Transverse colon (tissue), 4 donors: ENCODE results near the gene RACGAP1. TPM values are rescaled to one million over a fixed set of nuclear protein-coding genes. Genes with fewer than 3 reads are reported as not detected.

Experiments used
- DNase-seq: peaks from one replicate; pipeline ENCODE4 v3.0.0-alpha.2; 2019
- H3K27ac ChIP-seq, 4 donors: fragments of 200-600 bp; sonication (generic); 2 replicates each; pipeline ENCODE4 v1.5.1; 2016 to 2018; ENCODE audit warnings: inconsistent platforms in 4 of 4
- H3K27me3 ChIP-seq: fragments of 200-600 bp; sonication (generic); 2 replicates; pipeline ENCODE4 v1.5.1; 2017; ENCODE audit warnings: inconsistent platforms
- H3K36me3 ChIP-seq, 4 donors: fragments of 200-600 bp; sonication (generic); 2 replicates each; pipeline ENCODE4 v1.5.1; 2017 to 2019; ENCODE audit warnings: inconsistent platforms in 4 of 4
- H3K4me1 ChIP-seq, 4 donors: fragments of 200-600 bp; sonication (generic); 2 replicates each; pipeline ENCODE4 v1.5.1; 2017 to 2020; ENCODE audit warnings: inconsistent platforms in 4 of 4
- H3K4me3 ChIP-seq, 4 donors: fragments of 200-600 bp; sonication (generic); 1 replicate in 1 of 4; 2 replicates in 3 of 4; pipeline versions ENCODE4 v1.5.1 to v1.6.1; 2017 to 2019; ENCODE audit warnings: inconsistent platforms in 4 of 4
- H3K9me3 ChIP-seq, 2 donors: fragments of 200-600 bp; sonication (generic); 2 replicates each; pipeline ENCODE4 v1.5.1; 2017 to 2019; ENCODE audit warnings: inconsistent platforms in 2 of 2
- EP300 ChIP-seq: sonication (generic); formaldehyde crosslinking; IDR thresholded peaks from one replicate; pipeline ENCODE4 v1.6.1; 2017; ENCODE audit warnings: antibody characterized with exemption, low read depth
- POLR2A ChIP-seq: fragments of 450-650 bp; IDR thresholded peaks from one replicate; pipeline ENCODE4 v1.6.1; 2016; ENCODE audit warnings: antibody characterized with exemption, mild to moderate bottlenecking, moderate library complexity
- POLR2AphosphoS5 ChIP-seq, 3 donors: sonication (generic); formaldehyde crosslinking; IDR thresholded peaks; one replicate each; pipeline ENCODE4 v1.6.1; 2016; ENCODE audit warnings: antibody characterized with exemption in 3 of 3
- WGBS, 2 donors: methylation state at CpG; one replicate each; pipeline ENCODE4 v1.1.5; 2018; ENCODE audit warnings: low coverage in 1 of 2; 5-methylcytosine and 5-hydroxymethylcytosine counted together
- in situ Hi-C, 4 donors: fragments of 200-750 bp; cut with MboI; loops; one replicate each; pipeline versions ENCODE4 v1.15.0 to v1.15.1; 2017; ENCODE audit warnings: low sequenced_read_pairs in 3 of 4, low pct_ligation_motif_present in 1 of 4, low pct_unique_long_range_greater_than_20kb in 1 of 4
- intact Hi-C: fragments of 100-400 bp; cut with DNase I; formaldehyde crosslinking; loops from one replicate; pipeline ENCODE4 v1.15.1; 2023; ENCODE audit warnings: low total_unique reads
- total RNA-seq, 4 donors: library from RNA; depleted of rRNA; stranded (reverse); fragments of >200 nt; gene quantifications; one replicate each; pipeline ENCODE4 v1.1.0, GENCODE V29; 2016
- TF ChIP-seq, protein P1 (sequence below), 5 experiments: fragments of 200-600 bp in 3 of 5; fragments of 450-650 bp in 2 of 5; sonication (generic) in 3 of 5; IDR thresholded peaks; 1 replicate in 2 of 5; 2 replicates in 3 of 5; pipeline ENCODE4 v1.5.1; 2016 to 2017; ENCODE audit warnings: antibody characterized with exemption in 5 of 5, inconsistent platforms in 3 of 5, mild to moderate bottlenecking in 2 of 5, moderate library complexity in 1 of 5

RACGAP1 gene
- total RNA-seq, 4 donors from 2014 or later, result 5.0 to 13.4 (median 9.3) TPM

DNA sequence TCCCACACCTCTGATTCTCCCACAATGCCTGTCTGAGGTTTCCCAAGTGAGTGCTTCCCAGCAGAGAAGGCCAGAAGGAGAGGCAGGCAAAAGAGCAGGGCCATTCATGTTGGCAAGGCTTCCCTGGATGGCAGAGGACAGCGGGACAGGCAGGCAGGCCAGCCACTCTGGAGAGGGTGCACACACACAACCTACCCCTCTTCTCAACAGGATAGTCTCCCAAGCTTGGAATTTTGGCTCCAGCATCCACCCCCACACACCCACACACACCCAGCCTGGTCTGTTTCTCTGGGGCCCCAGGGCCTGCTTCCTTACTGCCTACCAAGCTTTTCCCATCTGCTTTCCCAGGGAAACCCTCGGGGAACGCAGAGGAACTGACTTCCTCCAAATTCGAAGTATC, 15.4 kb upstream of the RACGAP1 start:
- 79% methylated on average over 4 of the region's 4 CpGs; no CpG with 5 or more reads in 1 of the 2 donors for WGBS, 2 donors
- Histone ChIP-seq H3K36me3 (no peaks in the 10 kb centered on the region), H3K4me3 (no peak overlapping the region), H3K4me1 (no peaks in the 10 kb centered on the region), H3K9me3 (no peaks in the 10 kb centered on the region), H3K27me3 (no peaks in the 10 kb centered on the region), H3K27ac (no peak overlapping the region)
- intact Hi-C loops (no loop called here), in situ Hi-C loops (no loop called here)
- TF ChIP-seq POLR2AphosphoS5 (IDR thresholded peaks at IDR 0.05) (no peak), EP300 (no peak), POLR2A (no peak)
- TF ChIP-seq, protein P1, sequence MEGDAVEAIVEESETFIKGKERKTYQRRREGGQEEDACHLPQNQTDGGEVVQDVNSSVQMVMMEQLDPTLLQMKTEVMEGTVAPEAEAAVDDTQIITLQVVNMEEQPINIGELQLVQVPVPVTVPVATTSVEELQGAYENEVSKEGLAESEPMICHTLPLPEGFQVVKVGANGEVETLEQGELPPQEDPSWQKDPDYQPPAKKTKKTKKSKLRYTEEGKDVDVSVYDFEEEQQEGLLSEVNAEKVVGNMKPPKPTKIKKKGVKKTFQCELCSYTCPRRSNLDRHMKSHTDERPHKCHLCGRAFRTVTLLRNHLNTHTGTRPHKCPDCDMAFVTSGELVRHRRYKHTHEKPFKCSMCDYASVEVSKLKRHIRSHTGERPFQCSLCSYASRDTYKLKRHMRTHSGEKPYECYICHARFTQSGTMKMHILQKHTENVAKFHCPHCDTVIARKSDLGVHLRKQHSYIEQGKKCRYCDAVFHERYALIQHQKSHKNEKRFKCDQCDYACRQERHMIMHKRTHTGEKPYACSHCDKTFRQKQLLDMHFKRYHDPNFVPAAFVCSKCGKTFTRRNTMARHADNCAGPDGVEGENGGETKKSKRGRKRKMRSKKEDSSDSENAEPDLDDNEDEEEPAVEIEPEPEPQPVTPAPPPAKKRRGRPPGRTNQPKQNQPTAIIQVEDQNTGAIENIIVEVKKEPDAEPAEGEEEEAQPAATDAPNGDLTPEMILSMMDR (IDR thresholded peaks at IDR 0.05), result no peak
- no peak for DNase-seq

DNA sequence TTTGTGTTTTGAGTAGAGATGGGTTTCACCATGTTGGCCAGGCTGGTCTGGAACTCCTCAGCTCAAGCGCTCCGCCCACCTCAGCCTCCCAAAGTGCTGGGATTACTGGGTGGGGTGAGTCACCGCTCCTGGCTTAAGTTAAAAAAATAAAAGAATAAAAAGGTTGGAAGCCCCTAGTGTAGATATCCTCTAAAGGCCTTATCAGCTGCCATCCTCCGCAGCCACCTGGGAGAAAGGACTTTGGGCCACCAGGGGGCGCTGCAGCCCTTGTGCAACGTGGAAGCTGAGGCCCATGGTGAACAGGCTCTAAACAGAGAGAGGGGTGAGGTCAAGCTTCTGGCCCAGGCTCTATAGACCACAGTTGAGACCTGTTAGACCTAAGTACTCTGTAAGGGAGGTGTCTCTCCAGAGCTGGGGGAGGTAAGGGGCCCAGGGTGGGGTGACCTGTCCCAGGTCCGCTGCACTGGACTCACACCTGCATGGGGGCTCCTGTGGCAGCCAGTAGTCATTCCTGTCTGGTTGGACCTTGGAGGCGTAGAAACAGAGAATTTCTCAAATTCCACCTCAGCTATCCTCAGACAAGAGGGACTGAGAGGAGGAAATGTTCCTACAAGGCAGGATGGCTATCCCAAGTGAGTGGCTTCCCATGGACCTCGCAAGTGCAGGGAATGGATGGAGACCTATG, 14.0 kb upstream of the RACGAP1 start:
- Histone ChIP-seq H3K27ac (no peak overlapping the region), H3K27me3 (no peaks in the 10 kb centered on the region), H3K36me3 (no peaks in the 10 kb centered on the region), H3K9me3 (no peaks in the 10 kb centered on the region), H3K4me1 (no peaks in the 10 kb centered on the region), H3K4me3 (no peak overlapping the region)
- 54 to 100% methylated on average over 2 to 9 of the region's 9 CpGs for WGBS, 2 donors
- DNase-seq, result peak; percentile 86
- intact Hi-C loops (no loop called here), in situ Hi-C loops (no loop called here)
- TF ChIP-seq, protein P1 (IDR thresholded peaks at IDR 0.05), result peak; percentile 74 to 93 (median 89)
- TF ChIP-seq EP300, result no peak

DNA sequence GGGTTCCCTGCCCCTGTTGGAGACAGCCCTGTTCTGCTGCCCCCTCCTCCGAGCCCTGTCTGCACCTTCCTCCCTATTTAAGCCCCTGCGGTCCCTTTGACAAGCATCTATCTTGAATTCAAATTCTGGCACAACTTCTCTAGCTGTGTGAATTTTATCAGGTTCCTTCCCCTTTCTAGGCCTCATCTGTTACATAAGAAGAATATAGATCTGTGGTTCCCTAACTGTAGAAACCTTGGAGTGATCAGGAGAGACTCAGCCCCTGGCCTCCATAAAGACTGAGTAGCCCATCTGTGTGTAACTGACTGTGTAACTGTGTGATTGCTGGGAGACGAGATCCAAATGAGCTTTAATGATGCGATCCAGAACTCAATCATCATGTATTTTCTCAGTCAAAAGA, 13.0 kb upstream of the RACGAP1 start:
- in situ Hi-C loops (no loop called here), intact Hi-C loops (no loop called here)
- H3K9me3 ChIP-seq, result no peaks in the 10 kb centered on the region
- H3K4me1 ChIP-seq, result no peaks in the 10 kb centered on the region
- no peaks in the 10 kb centered on the region for H3K36me3 ChIP-seq
- TF ChIP-seq POLR2AphosphoS5 (IDR thresholded peaks at IDR 0.05), result no peak
- no peak for TF ChIP-seq EP300
- TF ChIP-seq POLR2A, result no peak
- TF ChIP-seq, protein P1 (IDR thresholded peaks at IDR 0.05), result no peak
- WGBS, 2 donors, result 86 to 93% methylated on average over 3 to 4 of the region's 4 CpGs
- H3K27me3 ChIP-seq, result no peaks in the 10 kb centered on the region
- no peak overlapping the region for H3K27ac ChIP-seq
- DNase-seq, result no peak
- no peak overlapping the region for H3K4me3 ChIP-seq

DNA sequence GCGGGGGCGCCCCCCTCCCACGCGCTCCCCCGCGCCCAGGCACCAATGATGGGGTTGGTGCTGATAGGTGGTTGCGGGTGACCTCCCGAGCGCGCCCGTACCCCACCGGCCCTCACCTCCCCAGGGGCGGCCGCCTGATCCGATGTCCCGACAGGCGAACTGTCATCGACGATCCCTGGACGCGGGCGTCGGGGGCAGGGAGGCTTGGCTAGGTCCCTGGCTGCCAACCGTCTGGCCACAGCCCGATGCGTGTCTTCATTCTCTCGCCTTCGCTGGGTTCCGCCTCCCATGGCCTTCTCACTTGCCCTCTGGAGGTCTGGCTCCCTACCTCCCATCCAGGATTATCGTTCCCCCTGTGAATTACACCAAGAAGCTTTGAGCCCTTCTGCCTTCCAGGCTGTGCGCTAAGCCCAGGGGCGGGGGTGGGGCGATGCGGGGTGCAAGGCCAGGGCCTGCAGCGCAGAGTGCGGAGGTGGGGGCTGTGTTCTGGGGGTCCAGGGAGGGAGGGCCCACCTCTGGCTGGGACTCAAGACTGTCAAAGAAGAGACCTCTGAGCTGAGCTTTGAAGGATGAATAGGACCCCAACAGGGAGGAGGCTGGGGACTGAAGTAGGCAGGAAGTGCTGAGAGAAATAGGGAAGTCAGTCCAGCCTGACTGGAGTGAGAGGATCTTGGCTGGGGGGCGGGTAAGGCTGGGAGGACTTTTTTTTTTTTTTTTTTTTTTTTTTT, 7.7 kb upstream of the RACGAP1 start:
- peak overlapping the region in 1 of 4 donors; percentile 41 for H3K27ac ChIP-seq

More for the DNA sequence above, 7.7 kb upstream of the RACGAP1 start:
- no peak for DNase-seq
- Histone ChIP-seq H3K4me3 (peak overlapping the region in 2 of 4 donors; percentile 13 to 35), H3K9me3 (no peaks in the 10 kb centered on the region), H3K36me3 (no peaks in the 10 kb centered on the region), H3K4me1 (peaks cover 0 to 3% (median 1%) of the 10 kb centered on the region in 4 donors), H3K27me3 (peaks cover 8% of the 10 kb centered on the region)
- TF ChIP-seq EP300 (no peak), POLR2AphosphoS5 (IDR thresholded peaks at IDR 0.05) (no peak), POLR2A (no peak)
- TF ChIP-seq, protein P1 (IDR thresholded peaks at IDR 0.05), result no peak
- WGBS, 2 donors, result 46 to 55% methylated on average over 7 to 37 of the region's 37 CpGs
- in situ Hi-C loops (no loop called here), intact Hi-C loops (no loop called here)
